Activated naive CD4-positive, alpha-beta T cell treated with anti-CD3 and anti-CD28 coated beads, Interleukin-2, amount 50 U/mL, for 16 hours (primary cell): ENCODE data around the gene ACIN1.
A peak's percentile ranks its signal among the peaks of the same experiment; 100 is the strongest.
"Not testable (repeated sequence)": the region's sequence is repeated elsewhere in the genome, so short reads cannot be mapped to it uniquely, and the experiment has no call there.

Source experiments
- DNase-seq: peaks from one replicate; pipeline ENCODE4 v3.0.0-alpha.2; 2020

ACIN1 gene

GRCh38 chr14:23035303-23036144, 59.4 kb downstream of the ACIN1 start:
- DNase-seq = no peak

GRCh38 chr14:23034498-23035302, 60.2 kb downstream of the ACIN1 start, which contains the start of gene PSMB5:
TSS of gene PSMB5 (minus strand) at chr14:23034900. CDS start at chr14:23034881, 19 bp downstream.
- DNase-seq = peak; percentile 90

- peak; percentile 42 for DNase-seq
These were observed 61.0 kb downstream of the ACIN1 start for GRCh38 chr14:23033801-23034497.

- DNase-seq = no peak
These were observed 61.6 kb downstream of the ACIN1 start for GRCh38 chr14:23033251-23033727.

- DNase-seq = no peak
These were observed 64.0 kb downstream of the ACIN1 start for GRCh38 chr14:23030936-23031335.

GRCh38 chr14:23028799-23029198, 66.1 kb downstream of the ACIN1 start:
- DNase-seq = no peak

- no peak for DNase-seq
These were observed 69.7 kb downstream of the ACIN1 start for GRCh38 chr14:23025151-23025814.

GRCh38 chr14:23024612-23025075, 70.3 kb downstream of the ACIN1 start:
- no peak for DNase-seq

GRCh38 chr14:23023795-23024152, 71.2 kb downstream of the ACIN1 start:
- DNase-seq = no peak

- DNase-seq = no peak
These were observed 71.7 kb downstream of the ACIN1 start for GRCh38 chr14:23023022-23023794.

GRCh38 chr14:23021889-23022442, 73.0 kb downstream of the ACIN1 start:
- no peak for DNase-seq

GRCh38 chr14:23021434-23021833, 73.5 kb downstream of the ACIN1 start:
- no peak for DNase-seq

- DNase-seq = no peak
These were observed 74.5 kb downstream of the ACIN1 start for GRCh38 chr14:23020143-23021128.

GRCh38 chr14:23018107-23018506, 76.8 kb downstream of the ACIN1 start:
- no peak for DNase-seq

- DNase-seq = no peak
These were observed 77.8 kb downstream of the ACIN1 start for GRCh38 chr14:23017091-23017490.

- DNase-seq = no peak
These were observed 79.3 kb downstream of the ACIN1 start for GRCh38 chr14:23015618-23016017.

- DNase-seq = not testable (repeated sequence)
These were observed 81.2 kb downstream of the ACIN1 start for GRCh38 chr14:23013749-23014054.

- DNase-seq = no peak
These were observed 81.7 kb downstream of the ACIN1 start for GRCh38 chr14:23013054-23013748.

- peak; percentile 87 for DNase-seq
These were observed 84.8 kb downstream of the ACIN1 start, which contains the start of gene C14orf93 for GRCh38 chr14:23009939-23010726. TSS of gene C14orf93 (minus strand) at chr14:23010143. CDS start at chr14:22999023, 11,120 bp downstream.
